Measurements from ENCODE around the gene ZNF646. TPM values are rescaled to one million over a fixed set of nuclear protein-coding genes. Genes with fewer than 3 reads are reported as not detected.

ZNF646 gene
- 13.1 and 15.9 TPM in 2 replicates for total RNA-seq
- 4.1 and 5.9 TPM in 2 replicates for polyA plus RNA-seq
- 2.7 and 3.3 TPM in 2 replicates for polyA plus RNA-seq (2011; cell fraction: cytosol; rRNA removed)
- polyA plus RNA-seq (2011; cell fraction: nucleus; rRNA removed), result 7.1 and 8.5 TPM in 2 replicates
- polyA plus RNA-seq (2012), result 8.0 and 8.4 TPM in 2 replicates
- polyA minus RNA-seq, result 9.7 and 23.9 TPM in 2 replicates
- 7.4 TPM for polyA minus RNA-seq (2011; cell fraction: cytosol; rRNA and poly(A)+ RNA removed)
- 13.3 and 20.9 TPM in 2 replicates for polyA minus RNA-seq (2011; cell fraction: nucleus; rRNA and poly(A)+ RNA removed)
- Bru-seq, nascent RNA, result percentile 59 among the genes with signal in this experiment
- BruChase-seq, experiment 1, labeled RNA remaining after a 6-hour chase, result percentile 64 among the genes with signal in this experiment
- percentile 72 among the genes with signal in this experiment for BruChase-seq, experiment 2, labeled RNA remaining after a 2-hour chase
- long read RNA-seq, full-length matches to known transcripts, result 4 of 8 reads
- long read RNA-seq, partial matches to known transcripts, result 3 of 8 reads
- long read RNA-seq, other reads (novel, unspliced or antisense), result 1 of 8 reads

- CTCF ChIA-PET, result interaction anchor here (0.6 to 2.3 kb wide), 12 partner anchors 9 to 795 kb away, joined by 3 to 22 read pairs (median 4); partner anchors contain the start of genes HSD3B7, VKORC1 and ZNF843
- H3K27me3 ChIP-seq (ENCODE audit: control insufficient read depth in 2 of 2, insufficient read depth in 2 of 2, low read length in 2 of 2), result no peaks in the 10 kb centered on the region
- no peaks in the 10 kb centered on the region for H3K9me3 ChIP-seq (replicated peaks; ENCODE audit: control insufficient read depth, insufficient read depth, low read length)
- no peaks in the 10 kb centered on the region for H3K9me1 ChIP-seq (replicated peaks; ENCODE audit: control insufficient read depth, extremely low read depth, insufficient read depth, low read length)
- peaks cover 14% of the 10 kb centered on the region for H3K4me1 ChIP-seq (ENCODE audit: control insufficient read depth, extremely low read depth, insufficient read depth, low read length)
- peak within 1 kb of the TSS; percentile 88 for H3K4me2 ChIP-seq (ENCODE audit: insufficient read depth, low read length)
- TF ChIP-seq GATA2 (IDR thresholded peaks at IDR 0.05; ENCODE audit: insufficient read depth, insufficient read length, low read depth, low read length) (no peak), MAX (IDR thresholded peaks at IDR 0.05; ENCODE audit: insufficient read depth, insufficient read length) (no peak), EZH2 (IDR thresholded peaks at IDR 0.05; ENCODE audit: borderline replicate concordance, low read depth, low read length, severe bottlenecking) (no peak), FOS (IDR thresholded peaks at IDR 0.05; ENCODE audit: borderline replicate concordance, insufficient read depth, low read length) (no peak), MYC (IDR thresholded peaks at IDR 0.05; ENCODE audit: low read depth, low read length) (peak; percentile 70), POLR2AphosphoS5 (IDR thresholded peaks at IDR 0.05; ENCODE audit: insufficient read depth, low read depth, low read length) (peak; percentile 93), POLR2A (IDR thresholded peaks at IDR 0.05; ENCODE audit: low read depth, low read length) (peak; percentile 84), CTCF (IDR thresholded peaks at IDR 0.05; ENCODE audit: extremely low read depth in 1 of 2, insufficient read depth in 1 of 2, low read depth in 1 of 2, low read length in 2 of 2) (no peak), JUN (IDR thresholded peaks at IDR 0.05; ENCODE audit: borderline replicate concordance, insufficient read depth, insufficient read length, low read depth) (no peak)
- intact Hi-C loops (cut with micrococcal nuclease) (loop anchor here (1.0 to 10.0 kb wide), 11 partner anchors 15 to 791 kb away; partner anchors contain the start of genes ARMC5, FUS, HSD3B7 and KAT8), dilution Hi-C loops (cut with MboI; ENCODE audit: extremely low pct_ligation_motif_present, low sequenced_read_pairs) (no loop called here)
- peak; percentile 100 for FAIRE-seq
- peak; percentile 99 for DNase-seq (ENCODE audit: low read depth, low spot score)
- BruUV-seq (replicated peaks), result no TSS peak
- peaks cover 47% of the 10 kb centered on the region for H3K79me2 ChIP-seq (ENCODE audit: control insufficient read depth, insufficient read depth, low read length)
- peak within 1 kb of the TSS; percentile 97 for H3K9ac ChIP-seq (replicated peaks; ENCODE audit: extremely low read depth, insufficient read depth, low read length)
- peak within 1 kb of the TSS; percentile 68 to 87 (median 87) for H3K4me3 ChIP-seq (replicated peaks in 1 of 3; ENCODE audit: insufficient read depth in 1 of 3, low read depth in 1 of 3, low read length in 3 of 3)
- no peaks in the 10 kb centered on the region for H4K20me1 ChIP-seq (replicated peaks; ENCODE audit: control insufficient read depth, extremely low read depth, insufficient read depth, low read length)
- peaks cover 3 to 23% of the 10 kb centered on the region in 2 experiments for H3K36me3 ChIP-seq (ENCODE audit: control insufficient read depth in 2 of 2, extremely low read depth in 1 of 2, insufficient read depth in 2 of 2, low read length in 2 of 2)
- H3K27ac ChIP-seq (ENCODE audit: insufficient read depth, low read depth, low read length), result peak within 1 kb of the TSS; percentile 86
- H2AFZ ChIP-seq (ENCODE audit: low read depth, low read length), result peak within 1 kb of the TSS; percentile 70
- POLR2A ChIA-PET, result interaction anchor here (0.9 to 1.8 kb wide), 4 partner anchors 10 to 106 kb away, joined by 5 to 9 read pairs (median 6); partner anchors contain the start of genes FUS and STX4
These were observed at the start of gene ZNF646, which contains the start of gene ZNF668 for GRCh38 chr16:31073970-31074813. TSS of gene ZNF646 (plus strand) at chr16:31074422. CDS start at chr16:31076325, 1,903 bp downstream. TSS of gene ZNF668 (minus strand) at chr16:31074240. CDS start at chr16:31064459, 9,781 bp downstream.

Data from endothelial cell of umbilical vein (primary cell).